ENCODE measurements around the gene ZBED3. TPM values are rescaled to one million over a fixed set of nuclear protein-coding genes. Genes with fewer than 3 reads are reported as not detected.

Gene ZBED3
- polyA plus RNA-seq, 1 donor from 2014 or later = 0.56 TPM

DNA sequence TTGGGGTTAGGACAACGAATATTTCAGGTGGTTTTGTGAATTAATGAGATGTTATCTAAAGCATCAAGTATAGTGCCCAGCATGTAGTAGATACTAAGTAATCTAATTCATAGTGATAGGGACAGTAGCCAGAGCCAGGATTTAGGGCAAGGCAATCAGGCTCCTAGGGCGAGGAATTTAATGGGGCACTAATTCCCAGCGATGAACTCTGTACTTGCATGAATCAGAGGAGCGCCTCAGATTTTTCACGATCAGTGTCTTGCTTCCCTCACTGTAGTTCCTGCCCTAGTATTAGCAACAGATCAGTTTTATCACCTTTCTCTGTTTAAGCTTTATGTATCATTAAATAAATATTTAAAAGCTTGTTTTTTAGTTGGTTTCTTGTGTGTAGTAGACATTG, 53.7 kb downstream of the ZBED3 start:
- no peaks in the 10 kb centered on the region for H3K36me3 ChIP-seq (ENCODE audit: insufficient read depth, low read length)
- H3F3A ChIP-seq (ENCODE audit: insufficient read depth, low read length, poor library complexity, severe bottlenecking) = no peaks in the 10 kb centered on the region
- H3K9me3 ChIP-seq (ENCODE audit: low read length) = no peaks in the 10 kb centered on the region
- H3K4me2 ChIP-seq (ENCODE audit: low read length) = no peak overlapping the region
- no peaks in the 10 kb centered on the region for H4K20me1 ChIP-seq (ENCODE audit: insufficient read depth)
- H3K9me2 ChIP-seq (ENCODE audit: insufficient read depth, low read length) = no peaks in the 10 kb centered on the region
- H3K79me2 ChIP-seq (replicated peaks; ENCODE audit: insufficient read depth, low read length) = peaks cover 12% of the 10 kb centered on the region
- H2AFZ ChIP-seq (ENCODE audit: low read depth, low read length) = no peak overlapping the region
- H3K4me3 ChIP-seq (ENCODE audit: low read length) = no peak overlapping the region
- H3K27ac ChIP-seq (ENCODE audit: low read length) = no peak overlapping the region
- no peak overlapping the region for H3K9ac ChIP-seq (ENCODE audit: low read length)
- H3K27me3 ChIP-seq (ENCODE audit: insufficient read depth, low read depth, low read length) = no peaks in the 10 kb centered on the region
- TF ChIP-seq RAD21 (conservative IDR thresholded peaks at IDR 0.05) (no peak), SMC3 (conservative IDR thresholded peaks at IDR 0.05; ENCODE audit: poor library complexity) (no peak), EP300 (conservative IDR thresholded peaks at IDR 0.05; ENCODE audit: poor library complexity, severe bottlenecking) (no peak), MXI1 (conservative IDR thresholded peaks at IDR 0.05; ENCODE audit: poor library complexity, severe bottlenecking) (no peak), EZH2 (IDR thresholded peaks at IDR 0.05; ENCODE audit: borderline replicate concordance, insufficient read depth, low read length, poor library complexity, severe bottlenecking) (no peak), TAF1 (IDR thresholded peaks at IDR 0.05; ENCODE audit: low read depth) (no peak), POLR2AphosphoS5 (IDR thresholded peaks at IDR 0.05) (no peak)
- TF ChIP-seq, protein P1, sequence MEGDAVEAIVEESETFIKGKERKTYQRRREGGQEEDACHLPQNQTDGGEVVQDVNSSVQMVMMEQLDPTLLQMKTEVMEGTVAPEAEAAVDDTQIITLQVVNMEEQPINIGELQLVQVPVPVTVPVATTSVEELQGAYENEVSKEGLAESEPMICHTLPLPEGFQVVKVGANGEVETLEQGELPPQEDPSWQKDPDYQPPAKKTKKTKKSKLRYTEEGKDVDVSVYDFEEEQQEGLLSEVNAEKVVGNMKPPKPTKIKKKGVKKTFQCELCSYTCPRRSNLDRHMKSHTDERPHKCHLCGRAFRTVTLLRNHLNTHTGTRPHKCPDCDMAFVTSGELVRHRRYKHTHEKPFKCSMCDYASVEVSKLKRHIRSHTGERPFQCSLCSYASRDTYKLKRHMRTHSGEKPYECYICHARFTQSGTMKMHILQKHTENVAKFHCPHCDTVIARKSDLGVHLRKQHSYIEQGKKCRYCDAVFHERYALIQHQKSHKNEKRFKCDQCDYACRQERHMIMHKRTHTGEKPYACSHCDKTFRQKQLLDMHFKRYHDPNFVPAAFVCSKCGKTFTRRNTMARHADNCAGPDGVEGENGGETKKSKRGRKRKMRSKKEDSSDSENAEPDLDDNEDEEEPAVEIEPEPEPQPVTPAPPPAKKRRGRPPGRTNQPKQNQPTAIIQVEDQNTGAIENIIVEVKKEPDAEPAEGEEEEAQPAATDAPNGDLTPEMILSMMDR (IDR thresholded peaks at IDR 0.05; ENCODE audit: poor library complexity, severe bottlenecking) = no peak
- TF ChIP-seq, protein P2, sequence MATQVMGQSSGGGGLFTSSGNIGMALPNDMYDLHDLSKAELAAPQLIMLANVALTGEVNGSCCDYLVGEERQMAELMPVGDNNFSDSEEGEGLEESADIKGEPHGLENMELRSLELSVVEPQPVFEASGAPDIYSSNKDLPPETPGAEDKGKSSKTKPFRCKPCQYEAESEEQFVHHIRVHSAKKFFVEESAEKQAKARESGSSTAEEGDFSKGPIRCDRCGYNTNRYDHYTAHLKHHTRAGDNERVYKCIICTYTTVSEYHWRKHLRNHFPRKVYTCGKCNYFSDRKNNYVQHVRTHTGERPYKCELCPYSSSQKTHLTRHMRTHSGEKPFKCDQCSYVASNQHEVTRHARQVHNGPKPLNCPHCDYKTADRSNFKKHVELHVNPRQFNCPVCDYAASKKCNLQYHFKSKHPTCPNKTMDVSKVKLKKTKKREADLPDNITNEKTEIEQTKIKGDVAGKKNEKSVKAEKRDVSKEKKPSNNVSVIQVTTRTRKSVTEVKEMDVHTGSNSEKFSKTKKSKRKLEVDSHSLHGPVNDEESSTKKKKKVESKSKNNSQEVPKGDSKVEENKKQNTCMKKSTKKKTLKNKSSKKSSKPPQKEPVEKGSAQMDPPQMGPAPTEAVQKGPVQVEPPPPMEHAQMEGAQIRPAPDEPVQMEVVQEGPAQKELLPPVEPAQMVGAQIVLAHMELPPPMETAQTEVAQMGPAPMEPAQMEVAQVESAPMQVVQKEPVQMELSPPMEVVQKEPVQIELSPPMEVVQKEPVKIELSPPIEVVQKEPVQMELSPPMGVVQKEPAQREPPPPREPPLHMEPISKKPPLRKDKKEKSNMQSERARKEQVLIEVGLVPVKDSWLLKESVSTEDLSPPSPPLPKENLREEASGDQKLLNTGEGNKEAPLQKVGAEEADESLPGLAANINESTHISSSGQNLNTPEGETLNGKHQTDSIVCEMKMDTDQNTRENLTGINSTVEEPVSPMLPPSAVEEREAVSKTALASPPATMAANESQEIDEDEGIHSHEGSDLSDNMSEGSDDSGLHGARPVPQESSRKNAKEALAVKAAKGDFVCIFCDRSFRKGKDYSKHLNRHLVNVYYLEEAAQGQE (IDR thresholded peaks at IDR 0.05; ENCODE audit: borderline replicate concordance) = no peak

GRCh38 chr5:77032635-77033034, 54.5 kb downstream of the ZBED3 start:
- no peak overlapping the region for H3K4me2 ChIP-seq (ENCODE audit: low read length)
- H3K4me3 ChIP-seq (ENCODE audit: low read length) = no peak overlapping the region
- no peaks in the 10 kb centered on the region for H3K9me2 ChIP-seq (ENCODE audit: insufficient read depth, low read length)
- no peaks in the 10 kb centered on the region for H3K9me3 ChIP-seq (ENCODE audit: low read length)
- H4K20me1 ChIP-seq (ENCODE audit: insufficient read depth) = no peaks in the 10 kb centered on the region
- no peaks in the 10 kb centered on the region for H3K36me3 ChIP-seq (ENCODE audit: insufficient read depth, low read length)
- peaks cover 12% of the 10 kb centered on the region for H3K79me2 ChIP-seq (replicated peaks; ENCODE audit: insufficient read depth, low read length)
- no peak overlapping the region for H2AFZ ChIP-seq (ENCODE audit: low read depth, low read length)
- no peak overlapping the region for H3K27ac ChIP-seq (ENCODE audit: low read length)
- no peaks in the 10 kb centered on the region for H3F3A ChIP-seq (ENCODE audit: insufficient read depth, low read length, poor library complexity, severe bottlenecking)
- TF ChIP-seq EZH2 (IDR thresholded peaks at IDR 0.05; ENCODE audit: borderline replicate concordance, insufficient read depth, low read length, poor library complexity, severe bottlenecking) (no peak), MXI1 (conservative IDR thresholded peaks at IDR 0.05; ENCODE audit: poor library complexity, severe bottlenecking) (no peak), EP300 (conservative IDR thresholded peaks at IDR 0.05; ENCODE audit: poor library complexity, severe bottlenecking) (no peak), RAD21 (conservative IDR thresholded peaks at IDR 0.05) (no peak), POLR2AphosphoS5 (IDR thresholded peaks at IDR 0.05) (no peak), SMC3 (conservative IDR thresholded peaks at IDR 0.05; ENCODE audit: poor library complexity) (no peak), TAF1 (IDR thresholded peaks at IDR 0.05; ENCODE audit: low read depth) (no peak)
- TF ChIP-seq, protein P2 (IDR thresholded peaks at IDR 0.05; ENCODE audit: borderline replicate concordance) = no peak
- TF ChIP-seq, protein P1 (IDR thresholded peaks at IDR 0.05; ENCODE audit: poor library complexity, severe bottlenecking) = no peak
- H3K27me3 ChIP-seq (ENCODE audit: insufficient read depth, low read depth, low read length) = no peaks in the 10 kb centered on the region
- no peak overlapping the region for H3K9ac ChIP-seq (ENCODE audit: low read length)
